Measurements from ENCODE around the gene ZNF687. TPM values are rescaled to one million over a fixed set of nuclear protein-coding genes. Genes with fewer than 3 reads are reported as not detected.
"Not testable (repeated sequence)": the region's sequence is repeated elsewhere in the genome, so short reads cannot be mapped to it uniquely, and the experiment has no call there.

Gene ZNF687
- total RNA-seq, 2 donors from 2014 or later, result 22.0 to 27.7 TPM

GRCh38 chr1:151275341-151275740, 6.8 kb upstream of the ZNF687 start:
- DNase-seq; ATAC-seq; intact Hi-C loops (cut with DNase I, micrococcal nuclease): not testable (repeated sequence)

- no peak for DNase-seq
- intact Hi-C loops (cut with DNase I, micrococcal nuclease), result no loop called here
- ATAC-seq, result no peak
Observed at GRCh38 chr1:151277249-151277648, 4.8 kb upstream of the ZNF687 start.

- ATAC-seq, result peak; percentile 74
- intact Hi-C loops (cut with DNase I, micrococcal nuclease), result no loop called here
Observed at GRCh38 chr1:151281225-151281968, 702 bp upstream of the ZNF687 start.

GRCh38 chr1:151282883-151283725, 1.0 kb downstream of the ZNF687 start:
- intact Hi-C loops (cut with DNase I, micrococcal nuclease), result no loop called here
- ATAC-seq (peak; percentile 10), DNase-seq (peak in 1 of 2 donors; percentile 52)

More at GRCh38 chr1:151281225-151281968, 702 bp upstream of the ZNF687 start:
- peak; percentile 96 to 97 for DNase-seq

GRCh38 chr1:151284013-151284577, 2.0 kb downstream of the ZNF687 start:
- no peak for ATAC-seq
- intact Hi-C loops (cut with DNase I, micrococcal nuclease), result no loop called here
- no peak for DNase-seq

GRCh38 chr1:151286619-151287340, 4.7 kb downstream of the ZNF687 start:
- DNase-seq (no peak), ATAC-seq (no peak)
- intact Hi-C loops (cut with DNase I, micrococcal nuclease), result no loop called here

- DNase-seq, result no peak
- intact Hi-C loops (cut with DNase I, micrococcal nuclease), result no loop called here
- ATAC-seq, result no peak
Observed at GRCh38 chr1:151287341-151287699, 5.2 kb downstream of the ZNF687 start.

GRCh38 chr1:151287767-151288500, 5.8 kb downstream of the ZNF687 start:
- intact Hi-C loops (cut with DNase I, micrococcal nuclease), result no loop called here
- ATAC-seq (no peak), DNase-seq (no peak)

GRCh38 chr1:151288502-151288901, 6.4 kb downstream of the ZNF687 start:
- intact Hi-C loops (cut with DNase I, micrococcal nuclease), result no loop called here
- no peak for ATAC-seq

GRCh38 chr1:151289080-151289935, 7.2 kb downstream of the ZNF687 start:
- no peak for DNase-seq

More at GRCh38 chr1:151288502-151288901, 6.4 kb downstream of the ZNF687 start:
- no peak for DNase-seq

GRCh38 chr1:151289991-151290708, 8.1 kb downstream of the ZNF687 start:
- ATAC-seq (no peak), DNase-seq (no peak)
- intact Hi-C loops (cut with DNase I, micrococcal nuclease), result no loop called here

More at GRCh38 chr1:151289080-151289935, 7.2 kb downstream of the ZNF687 start:
- peak; percentile 3 for ATAC-seq
- intact Hi-C loops (cut with DNase I, micrococcal nuclease), result no loop called here

GRCh38 chr1:151290709-151291303, 8.7 kb downstream of the ZNF687 start:
- intact Hi-C loops (cut with DNase I, micrococcal nuclease), result no loop called here
- DNase-seq (no peak), ATAC-seq (peak; percentile 6)

- intact Hi-C loops (cut with DNase I, micrococcal nuclease), result no loop called here
- DNase-seq (no peak), ATAC-seq (peak; percentile 4)
Observed at GRCh38 chr1:151292207-151293030, 10.3 kb downstream of the ZNF687 start.

GRCh38 chr1:151293093-151293492, 11.0 kb downstream of the ZNF687 start:
- DNase-seq (no peak), ATAC-seq (no peak)
- intact Hi-C loops (cut with DNase I, micrococcal nuclease), result no loop called here

- no peak for ATAC-seq
- intact Hi-C loops (cut with DNase I, micrococcal nuclease), result no loop called here
Observed at GRCh38 chr1:151294742-151295462, 12.8 kb downstream of the ZNF687 start.

More at GRCh38 chr1:151294742-151295462, 12.8 kb downstream of the ZNF687 start:
- DNase-seq, result no peak

Data from left colon (tissue), 2 donors.